AG04449 (cell line): Measurements from ENCODE around the gene HOXD1.

Experiments
- CTCF ChIA-PET: fragments of 350-600 bp; formaldehyde crosslinking; extraction: SDS; loops from one replicate; lab custom pipeline; 2021; ENCODE audit warnings: antibody characterized with exemption; lab: Yijun Ruan, JAX
- POLR2A ChIA-PET: fragments of 400-600, 350-600 bp; formaldehyde crosslinking; extraction: SDS; loops from one replicate; lab custom pipeline; 2020; ENCODE audit warnings: antibody characterized with exemption, inconsistent platforms; lab: Yijun Ruan, JAX
- DNase-seq: peaks from one replicate; pipeline ENCODE4 v3.0.0-alpha.2; 2010; ENCODE audit warnings: low read depth, low spot score
- H3K4me3 ChIP-seq: 2 replicates; pipeline ENCODE4 v1.5.1; 2011; ENCODE audit warnings: low read depth, mild to moderate bottlenecking, control low read depth, low read length
- TF ChIP-seq, protein P1 (sequence below): IDR thresholded peaks from one replicate; pipeline ENCODE4 v1.5.1; 2011; ENCODE audit warnings: mild to moderate bottlenecking, moderate library complexity, low read length, control low read depth, inconsistent platforms; ENCODE audit not compliant: insufficient read depth; ENCODE audit errors: missing control alignments

Gene HOXD1

GRCh38 chr2:176212276-176212675 lies 23.8 kb downstream of the HOXD1 start:
- TF ChIP-seq, protein P1, sequence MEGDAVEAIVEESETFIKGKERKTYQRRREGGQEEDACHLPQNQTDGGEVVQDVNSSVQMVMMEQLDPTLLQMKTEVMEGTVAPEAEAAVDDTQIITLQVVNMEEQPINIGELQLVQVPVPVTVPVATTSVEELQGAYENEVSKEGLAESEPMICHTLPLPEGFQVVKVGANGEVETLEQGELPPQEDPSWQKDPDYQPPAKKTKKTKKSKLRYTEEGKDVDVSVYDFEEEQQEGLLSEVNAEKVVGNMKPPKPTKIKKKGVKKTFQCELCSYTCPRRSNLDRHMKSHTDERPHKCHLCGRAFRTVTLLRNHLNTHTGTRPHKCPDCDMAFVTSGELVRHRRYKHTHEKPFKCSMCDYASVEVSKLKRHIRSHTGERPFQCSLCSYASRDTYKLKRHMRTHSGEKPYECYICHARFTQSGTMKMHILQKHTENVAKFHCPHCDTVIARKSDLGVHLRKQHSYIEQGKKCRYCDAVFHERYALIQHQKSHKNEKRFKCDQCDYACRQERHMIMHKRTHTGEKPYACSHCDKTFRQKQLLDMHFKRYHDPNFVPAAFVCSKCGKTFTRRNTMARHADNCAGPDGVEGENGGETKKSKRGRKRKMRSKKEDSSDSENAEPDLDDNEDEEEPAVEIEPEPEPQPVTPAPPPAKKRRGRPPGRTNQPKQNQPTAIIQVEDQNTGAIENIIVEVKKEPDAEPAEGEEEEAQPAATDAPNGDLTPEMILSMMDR, result no peak
- H3K4me3 ChIP-seq, result no peak overlapping the region
- POLR2A ChIA-PET, result no interaction called here
- DNase-seq, result no peak
- CTCF ChIA-PET, result no interaction called here

DNA sequence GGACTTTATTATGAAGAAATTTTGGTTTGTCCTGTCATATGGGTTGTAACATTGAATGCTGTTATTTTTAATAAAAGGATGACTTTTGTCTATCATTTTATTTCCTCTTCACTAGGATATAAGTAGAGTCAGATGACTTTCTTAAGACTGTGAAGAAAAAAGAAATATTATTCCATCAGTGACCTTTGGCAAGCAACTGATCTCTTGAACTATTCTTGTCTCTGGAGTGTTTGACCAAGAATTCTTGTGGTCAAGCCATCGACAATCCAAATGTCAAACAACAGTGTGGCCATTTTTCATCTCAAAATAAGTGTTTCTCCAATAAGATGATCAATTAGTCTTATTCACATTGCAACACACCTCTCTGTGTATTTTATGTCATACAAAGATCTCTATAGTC lies 24.9 kb downstream of the HOXD1 start:
- TF ChIP-seq, protein P1, result no peak
- no peak for DNase-seq
- ChIA-PET CTCF (no interaction called here), POLR2A (no interaction called here)
- H3K4me3 ChIP-seq, result no peak overlapping the region

DNA sequence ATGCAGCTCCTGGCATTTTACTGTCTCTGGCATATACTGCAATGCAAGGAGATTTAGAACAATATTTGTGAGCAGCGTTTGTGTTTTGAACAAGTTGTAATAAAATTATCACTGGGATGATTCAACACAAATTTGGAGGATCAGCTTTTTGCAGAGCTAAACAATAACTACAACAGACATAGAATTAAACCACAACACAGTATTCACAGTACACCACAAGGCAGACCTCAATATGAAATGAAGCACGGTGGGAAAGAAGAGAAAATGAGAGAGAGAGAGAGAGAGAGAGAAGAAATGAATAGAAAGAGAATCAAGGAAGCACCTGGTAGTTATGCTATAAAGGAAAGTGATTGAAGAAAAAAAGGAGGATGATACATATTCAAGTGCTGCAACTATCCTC lies 39.4 kb downstream of the HOXD1 start:
- TF ChIP-seq, protein P1, result no peak
- DNase-seq, result no peak
- ChIA-PET POLR2A (no interaction called here), CTCF (interaction anchor here (1.2 kb wide), 1 partner anchor 88 kb away, joined by 4 read pairs; no protein-coding TSS in a partner anchor)
- H3K4me3 ChIP-seq, result no peak overlapping the region

DNA sequence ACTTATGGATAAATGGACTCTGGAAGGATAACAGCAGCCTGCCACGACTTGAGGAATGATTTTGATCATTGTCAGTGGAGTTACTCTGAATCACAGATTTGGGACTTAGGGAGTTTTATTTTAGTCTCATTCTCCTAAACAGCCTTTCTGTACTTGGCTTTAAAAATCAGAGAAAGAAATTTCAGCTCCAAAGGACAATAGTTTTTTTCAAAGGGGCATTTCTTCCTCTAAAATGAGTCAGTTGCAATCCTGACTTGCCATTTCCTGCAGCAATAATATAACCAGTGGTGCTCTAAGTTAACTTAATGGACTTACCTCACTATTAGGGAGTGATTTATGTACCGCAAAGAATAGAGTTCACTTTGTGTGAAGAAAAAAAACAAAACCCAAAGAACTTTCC lies 45.7 kb downstream of the HOXD1 start:
- POLR2A ChIA-PET, result no interaction called here
- no peak overlapping the region for H3K4me3 ChIP-seq
- DNase-seq, result no peak
- CTCF ChIA-PET, result interaction anchor here (1.5 kb wide), 1 partner anchor 13 kb away, joined by 5 read pairs; no protein-coding TSS in a partner anchor
- TF ChIP-seq, protein P1, result no peak

DNA sequence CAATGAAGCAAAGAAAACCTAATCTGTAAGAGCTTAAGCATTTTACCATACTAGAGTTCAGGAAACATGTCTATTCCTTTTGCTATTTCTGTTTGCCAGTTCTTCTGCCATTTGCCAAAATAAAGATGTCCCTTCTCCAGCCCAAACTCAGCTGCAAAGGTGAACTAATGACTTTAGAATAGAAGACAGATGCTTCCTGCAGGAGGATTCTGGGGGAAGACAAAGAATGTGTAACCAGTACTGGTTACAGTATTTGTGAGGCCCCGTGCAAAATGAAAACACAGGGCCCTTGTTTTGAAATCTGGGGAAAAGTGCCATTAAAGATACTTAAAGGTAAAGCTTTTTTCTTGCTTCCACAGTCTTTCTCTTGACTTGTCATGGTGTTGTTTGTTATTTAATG lies 46.5 kb downstream of the HOXD1 start:
- no peak overlapping the region for H3K4me3 ChIP-seq
- ChIA-PET POLR2A (no interaction called here), CTCF (interaction anchor here (0.8 to 1.5 kb wide), 2 partner anchors 12 to 56 kb away, joined by 3 to 5 read pairs; no protein-coding TSS in a partner anchor)
- no peak for DNase-seq
- TF ChIP-seq, protein P1, result no peak

DNA sequence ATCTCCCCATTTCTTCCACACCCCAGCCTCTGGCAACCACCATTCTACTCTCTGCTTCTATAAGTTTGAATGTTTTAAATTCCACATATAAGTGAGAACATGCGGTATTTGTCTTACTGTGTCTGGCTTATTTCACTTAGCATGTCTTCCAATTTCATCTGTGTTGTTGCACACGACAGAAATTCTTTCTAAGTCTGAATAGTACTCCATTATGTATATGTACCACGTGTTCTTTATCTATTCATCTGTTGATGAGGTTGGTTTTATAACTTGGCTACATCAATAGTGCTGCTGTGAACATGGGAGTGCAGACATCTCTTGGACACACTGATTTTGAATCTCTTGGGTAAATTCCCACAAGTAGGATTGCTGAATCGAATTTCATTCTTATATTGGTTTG lies 49.0 kb downstream of the HOXD1 start:
- TF ChIP-seq, protein P1, result no peak
- ChIA-PET CTCF (no interaction called here), POLR2A (no interaction called here)
- no peak for DNase-seq
- H3K4me3 ChIP-seq, result no peak overlapping the region
